Mammary epithelial cell (primary cell): Measurements from ENCODE around the gene CDADC1.

Experiments used
- EZH2 ChIP-seq: IDR thresholded peaks from 2 replicates; pipeline ENCODE4 v1.6.1; 2012; ENCODE audit warnings: low read length, inconsistent platforms, borderline replicate concordance
- TF ChIP-seq, protein P1 (sequence below), 2 donors: IDR thresholded peaks in 1 of 2; conservative IDR thresholded peaks in 1 of 2; 2 replicates each; pipeline ENCODE4 v1.5.1; 2011 to 2012; ENCODE audit warnings: inconsistent platforms in 2 of 2, low read length in 2 of 2, mild to moderate bottlenecking in 2 of 2, control low read depth in 1 of 2, low read depth in 1 of 2; ENCODE audit not compliant: insufficient read depth in 1 of 2; ENCODE audit errors: extremely low read depth in 1 of 2

DNA sequence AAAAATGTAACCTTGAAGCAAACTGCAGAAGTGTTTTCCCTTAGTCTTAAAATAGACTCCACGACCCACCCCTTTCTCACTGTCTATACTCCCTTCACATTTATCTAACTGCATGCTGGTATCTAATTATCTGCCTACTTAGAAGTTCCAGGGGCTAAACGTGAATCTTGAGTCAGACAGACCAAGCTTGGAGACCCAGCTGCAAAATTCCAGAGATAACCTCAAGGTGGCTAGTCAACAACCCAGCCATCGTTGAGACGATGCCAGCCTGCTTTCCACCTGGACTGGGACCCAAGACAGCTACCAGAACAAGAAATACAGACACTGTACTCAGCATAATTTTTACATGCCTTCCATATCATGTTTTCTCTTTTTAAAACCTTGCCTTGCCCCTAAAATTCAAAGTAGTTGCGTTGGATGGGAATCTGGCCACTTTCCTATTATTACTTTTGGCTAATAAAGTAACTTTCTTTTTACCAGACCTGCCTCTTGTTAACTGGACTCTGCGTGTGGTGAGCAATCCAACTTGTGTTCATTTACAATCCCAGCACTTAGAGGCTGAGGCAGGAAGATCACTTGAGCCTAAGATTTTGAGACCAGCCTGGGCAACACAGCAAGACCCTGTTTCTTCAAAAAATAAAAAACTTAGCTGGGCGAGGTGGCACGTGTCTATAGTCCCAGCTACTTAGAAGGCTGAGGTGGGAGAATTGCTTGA lies 82.3 kb downstream of the CDADC1 start:
- TF ChIP-seq, protein P1, sequence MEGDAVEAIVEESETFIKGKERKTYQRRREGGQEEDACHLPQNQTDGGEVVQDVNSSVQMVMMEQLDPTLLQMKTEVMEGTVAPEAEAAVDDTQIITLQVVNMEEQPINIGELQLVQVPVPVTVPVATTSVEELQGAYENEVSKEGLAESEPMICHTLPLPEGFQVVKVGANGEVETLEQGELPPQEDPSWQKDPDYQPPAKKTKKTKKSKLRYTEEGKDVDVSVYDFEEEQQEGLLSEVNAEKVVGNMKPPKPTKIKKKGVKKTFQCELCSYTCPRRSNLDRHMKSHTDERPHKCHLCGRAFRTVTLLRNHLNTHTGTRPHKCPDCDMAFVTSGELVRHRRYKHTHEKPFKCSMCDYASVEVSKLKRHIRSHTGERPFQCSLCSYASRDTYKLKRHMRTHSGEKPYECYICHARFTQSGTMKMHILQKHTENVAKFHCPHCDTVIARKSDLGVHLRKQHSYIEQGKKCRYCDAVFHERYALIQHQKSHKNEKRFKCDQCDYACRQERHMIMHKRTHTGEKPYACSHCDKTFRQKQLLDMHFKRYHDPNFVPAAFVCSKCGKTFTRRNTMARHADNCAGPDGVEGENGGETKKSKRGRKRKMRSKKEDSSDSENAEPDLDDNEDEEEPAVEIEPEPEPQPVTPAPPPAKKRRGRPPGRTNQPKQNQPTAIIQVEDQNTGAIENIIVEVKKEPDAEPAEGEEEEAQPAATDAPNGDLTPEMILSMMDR (conservative IDR thresholded peaks at IDR 0.05 in 1 of 2, IDR thresholded peaks at IDR 0.05 in 1 of 2; ENCODE audit: extremely low read depth in 1 of 2, insufficient read depth in 1 of 2, low read depth in 1 of 2, low read length in 2 of 2): no peak
- no peak for TF ChIP-seq EZH2
